ENCODE data around the gene VPS13D. TPM values are rescaled to one million over a fixed set of nuclear protein-coding genes. Genes with fewer than 3 reads are reported as not detected.

VPS13D gene
- total RNA-seq, 4 donors from 2014 or later = 60.9 to 91.6 (median 71.6) TPM

DNA sequence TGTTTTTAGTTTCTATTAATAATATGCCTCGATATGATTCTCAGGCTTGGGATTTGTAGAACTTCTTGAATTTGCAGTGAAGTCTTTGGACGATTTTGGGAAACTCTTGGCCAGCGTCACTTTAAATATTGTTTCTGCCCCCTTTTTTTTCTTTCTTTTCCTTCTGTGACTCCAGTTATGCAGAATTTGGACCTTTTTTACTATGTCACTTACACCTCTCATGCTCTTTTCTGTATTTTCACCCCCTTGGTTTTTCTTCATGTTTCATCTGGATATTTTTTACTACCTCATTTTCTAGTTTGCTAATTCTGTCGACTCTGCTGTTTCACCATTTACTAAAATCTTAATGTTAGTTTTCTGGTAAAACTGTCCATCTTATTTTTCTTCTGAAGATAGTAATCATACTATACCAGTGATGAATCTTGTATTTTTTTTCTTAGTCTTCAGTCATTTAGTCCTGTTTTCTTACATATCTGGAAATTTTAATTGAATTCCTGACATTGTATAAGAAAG is 214.6 kb downstream of the VPS13D start:
- ATAC-seq (no peak), DNase-seq (no peak)
- no peaks in the 10 kb centered on the region for H3K9me3 ChIP-seq
- H3K27ac ChIP-seq = no peak overlapping the region
- intact Hi-C loops (cut with DNase I; ENCODE audit: low total_unique reads) (no loop called here), in situ Hi-C loops (cut with MboI; ENCODE audit: low sequenced_read_pairs in 4 of 4) (no loop called here)
- TF ChIP-seq, protein P1, sequence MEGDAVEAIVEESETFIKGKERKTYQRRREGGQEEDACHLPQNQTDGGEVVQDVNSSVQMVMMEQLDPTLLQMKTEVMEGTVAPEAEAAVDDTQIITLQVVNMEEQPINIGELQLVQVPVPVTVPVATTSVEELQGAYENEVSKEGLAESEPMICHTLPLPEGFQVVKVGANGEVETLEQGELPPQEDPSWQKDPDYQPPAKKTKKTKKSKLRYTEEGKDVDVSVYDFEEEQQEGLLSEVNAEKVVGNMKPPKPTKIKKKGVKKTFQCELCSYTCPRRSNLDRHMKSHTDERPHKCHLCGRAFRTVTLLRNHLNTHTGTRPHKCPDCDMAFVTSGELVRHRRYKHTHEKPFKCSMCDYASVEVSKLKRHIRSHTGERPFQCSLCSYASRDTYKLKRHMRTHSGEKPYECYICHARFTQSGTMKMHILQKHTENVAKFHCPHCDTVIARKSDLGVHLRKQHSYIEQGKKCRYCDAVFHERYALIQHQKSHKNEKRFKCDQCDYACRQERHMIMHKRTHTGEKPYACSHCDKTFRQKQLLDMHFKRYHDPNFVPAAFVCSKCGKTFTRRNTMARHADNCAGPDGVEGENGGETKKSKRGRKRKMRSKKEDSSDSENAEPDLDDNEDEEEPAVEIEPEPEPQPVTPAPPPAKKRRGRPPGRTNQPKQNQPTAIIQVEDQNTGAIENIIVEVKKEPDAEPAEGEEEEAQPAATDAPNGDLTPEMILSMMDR (IDR thresholded peaks at IDR 0.05 in 4 of 5, conservative IDR thresholded peaks at IDR 0.05 in 1 of 5) = no peak
- TF ChIP-seq POLR2A (IDR thresholded peaks at IDR 0.05) = no peak
- no peaks in the 10 kb centered on the region for H3K27me3 ChIP-seq
- no peaks in the 10 kb centered on the region for H3K36me3 ChIP-seq
- H3K4me1 ChIP-seq = peaks cover 40% of the 10 kb centered on the region in 2 donors
- H3K4me3 ChIP-seq = no peak overlapping the region

GRCh38 chr1:12445257-12445656 is 215.4 kb downstream of the VPS13D start:
- TF ChIP-seq POLR2A (IDR thresholded peaks at IDR 0.05) = no peak
- TF ChIP-seq, protein P1 (IDR thresholded peaks at IDR 0.05 in 4 of 5, conservative IDR thresholded peaks at IDR 0.05 in 1 of 5) = no peak
- intact Hi-C loops (cut with DNase I; ENCODE audit: low total_unique reads) (no loop called here), in situ Hi-C loops (cut with MboI; ENCODE audit: low sequenced_read_pairs in 4 of 4) (no loop called here)

GRCh38 chr1:12446593-12446992 is 216.8 kb downstream of the VPS13D start:
- in situ Hi-C loops (cut with MboI; ENCODE audit: low sequenced_read_pairs in 4 of 4) (no loop called here), intact Hi-C loops (cut with DNase I; ENCODE audit: low total_unique reads) (no loop called here)
- H3K27ac ChIP-seq = peak overlapping the region; percentile 84 to 91 (median 90)
- H3K4me1 ChIP-seq = peaks cover 61 to 63% of the 10 kb centered on the region in 2 donors
- no peaks in the 10 kb centered on the region for H3K36me3 ChIP-seq
- H3K4me3 ChIP-seq = no peak overlapping the region
- no peak for ATAC-seq
- H3K9me3 ChIP-seq = no peaks in the 10 kb centered on the region
- TF ChIP-seq POLR2A (IDR thresholded peaks at IDR 0.05) = no peak
- TF ChIP-seq, protein P1 (IDR thresholded peaks at IDR 0.05 in 4 of 5, conservative IDR thresholded peaks at IDR 0.05 in 1 of 5) = no peak
- no peak for DNase-seq
- no peaks in the 10 kb centered on the region for H3K27me3 ChIP-seq

More at GRCh38 chr1:12445257-12445656, 215.4 kb downstream of the VPS13D start:
- Histone ChIP-seq H3K4me1 (peaks cover 48 to 49% of the 10 kb centered on the region in 2 donors), H3K9me3 (no peaks in the 10 kb centered on the region), H3K27me3 (no peaks in the 10 kb centered on the region), H3K4me3 (no peak overlapping the region), H3K27ac (peak overlapping the region in 2 of 4 donors; percentile 89 to 91), H3K36me3 (no peaks in the 10 kb centered on the region)
- ATAC-seq = no peak
- no peak for DNase-seq

GRCh38 chr1:12447307-12447706 is 217.5 kb downstream of the VPS13D start:
- H3K4me1 ChIP-seq = peaks cover 68 to 70% of the 10 kb centered on the region in 2 donors
- peak overlapping the region; percentile 84 to 91 (median 90) for H3K27ac ChIP-seq
- no peaks in the 10 kb centered on the region for H3K36me3 ChIP-seq
- no peak overlapping the region for H3K4me3 ChIP-seq
- in situ Hi-C loops (cut with MboI; ENCODE audit: low sequenced_read_pairs in 4 of 4) (no loop called here), intact Hi-C loops (cut with DNase I; ENCODE audit: low total_unique reads) (no loop called here)
- ATAC-seq (no peak), DNase-seq (no peak)
- H3K27me3 ChIP-seq = no peaks in the 10 kb centered on the region
- no peaks in the 10 kb centered on the region for H3K9me3 ChIP-seq
- TF ChIP-seq POLR2A (IDR thresholded peaks at IDR 0.05) = no peak
- TF ChIP-seq, protein P1 (IDR thresholded peaks at IDR 0.05 in 4 of 5, conservative IDR thresholded peaks at IDR 0.05 in 1 of 5) = no peak

- TF ChIP-seq POLR2A (IDR thresholded peaks at IDR 0.05) = no peak
- TF ChIP-seq, protein P1 (IDR thresholded peaks at IDR 0.05 in 4 of 5, conservative IDR thresholded peaks at IDR 0.05 in 1 of 5) = no peak
- ATAC-seq (no peak), DNase-seq (no peak)
- peaks cover 74 to 75% of the 10 kb centered on the region in 2 donors for H3K4me1 ChIP-seq
- H3K9me3 ChIP-seq = no peaks in the 10 kb centered on the region
- no peak overlapping the region for H3K4me3 ChIP-seq
- in situ Hi-C loops (cut with MboI; ENCODE audit: low sequenced_read_pairs in 4 of 4) = no loop called here
- H3K36me3 ChIP-seq = no peaks in the 10 kb centered on the region
- H3K27me3 ChIP-seq = no peaks in the 10 kb centered on the region
- H3K27ac ChIP-seq = peak overlapping the region; percentile 84 to 91 (median 90)
- intact Hi-C loops (cut with DNase I; ENCODE audit: low total_unique reads) = no loop called here
Measured at GRCh38 chr1:12447849-12448312, 218.1 kb downstream of the VPS13D start.
